H1 (cell line): ENCODE data around the gene NR1H3. TPM values are rescaled to one million over a fixed set of nuclear protein-coding genes. Genes with fewer than 3 reads are reported as not detected.

Experiments used
- CTCF ChIA-PET: fragments of 300-600 bp; sonication (Branson Sonifier 250); formaldehyde crosslinking; loops from one replicate; lab custom pipeline; 2021; ENCODE audit not compliant: partially characterized antibody; lab: Charles Lee
- POLR2A ChIA-PET: fragments of 300-600 bp; sonication (Branson Sonifier 250); formaldehyde crosslinking; loops from one replicate; lab custom pipeline; 2021; ENCODE audit warnings: inconsistent platforms; ENCODE audit not compliant: partially characterized antibody; lab: Charles Lee
- DNase-seq, 2 experiments: peaks; one replicate each; pipeline versions ENCODE4 v3.0.0 to v3.0.0-alpha.2; 2010 to 2022; ENCODE audit warnings: low spot score in 2 of 2, low read depth in 1 of 2, mixed read lengths in 1 of 2
- FAIRE-seq: peaks from 2 replicates; lab custom pipeline; 2011; peaks lifted over from hg19 to GRCh38; lab: Jason Lieb, UNC
- H2AFZ ChIP-seq: 2 replicates; pipeline ENCODE4 v1.8.1; 2012; ENCODE audit warnings: low read length, inconsistent platforms
- H2AK5ac ChIP-seq: 2 replicates; pipeline ENCODE4 v1.6.1; 2013; ENCODE audit warnings: low read depth, low read length
- H2BK120ac ChIP-seq: replicated peaks from 2 replicates; pipeline ENCODE3; 2013; ENCODE audit warnings: low read depth, low read length, inconsistent platforms
- H2BK12ac ChIP-seq: 2 replicates; pipeline ENCODE4 v1.6.1; 2013; ENCODE audit warnings: low read depth, low read length
- H2BK15ac ChIP-seq: 2 replicates; pipeline ENCODE4 v1.6.1; 2013; ENCODE audit warnings: low read length
- H2BK20ac ChIP-seq: 2 replicates; pipeline ENCODE4 v1.6.1; 2013; ENCODE audit warnings: low read length
- H2BK5ac ChIP-seq: 2 replicates; pipeline ENCODE4 v1.6.1; 2013; ENCODE audit warnings: low read depth, low read length
- H3K14ac ChIP-seq: 2 replicates; pipeline ENCODE4 v1.6.1; 2013; ENCODE audit warnings: inconsistent platforms; ENCODE audit not compliant: insufficient read length
- H3K18ac ChIP-seq: 2 replicates; pipeline ENCODE4 v1.6.1; 2013; ENCODE audit warnings: low read length; ENCODE audit errors: extremely low read depth
- H3K23ac ChIP-seq: 2 replicates; pipeline ENCODE4 v1.6.1; 2013; ENCODE audit warnings: inconsistent platforms; ENCODE audit not compliant: insufficient read length
- H3K23me2 ChIP-seq: 2 replicates; pipeline ENCODE4 v1.6.1; 2013; ENCODE audit warnings: low read depth, low read length
- H3K27ac ChIP-seq: 2 replicates; pipeline ENCODE4 v1.6.1; 2011; ENCODE audit warnings: low read depth, low read length, inconsistent platforms
- H3K27me3 ChIP-seq, 4 experiments: replicated peaks in 1 of 4; 1 replicate in 1 of 4; 2 replicates in 3 of 4; pipeline versions ENCODE4 v1.6.1 to v1.8.1; 2011 to 2013; ENCODE audit warnings: low read length in 3 of 4, mild to moderate bottlenecking in 3 of 4, inconsistent platforms in 2 of 4, mixed read lengths in 2 of 4, moderate library complexity in 1 of 4; ENCODE audit not compliant: control insufficient read depth in 3 of 4, insufficient read depth in 3 of 4; ENCODE audit errors: extremely low read depth in 1 of 4
- H3K36me3 ChIP-seq, 4 experiments: 2 replicates each; pipeline versions ENCODE4 v1.6.1 to v1.8.1; 2011 to 2013; ENCODE audit warnings: mild to moderate bottlenecking in 4 of 4, low read length in 3 of 4, moderate library complexity in 2 of 4, control low read depth in 1 of 4, inconsistent platforms in 1 of 4; ENCODE audit not compliant: insufficient read depth in 4 of 4, control insufficient read depth in 2 of 4
- H3K4ac ChIP-seq: replicated peaks from 2 replicates; pipeline ENCODE3; 2013; ENCODE audit warnings: low read length, low read depth, mixed read lengths, inconsistent platforms; ENCODE audit not compliant: insufficient read length
- H3K4me1 ChIP-seq, 4 experiments: replicated peaks in 1 of 4; 1 replicate in 1 of 4; 2 replicates in 3 of 4; pipeline versions ENCODE4 v1.6.1 to v1.8.1; 2011 to 2013; ENCODE audit warnings: low read length in 3 of 4, inconsistent platforms in 2 of 4, mixed read lengths in 1 of 4; ENCODE audit not compliant: insufficient read depth in 4 of 4, control insufficient read depth in 3 of 4
- H3K4me2 ChIP-seq, 2 experiments: 2 replicates each; pipeline versions ENCODE4 v1.6.1 to v1.8.1; 2011 to 2013; ENCODE audit warnings: low read depth in 2 of 2, low read length in 2 of 2, control low read depth in 1 of 2, inconsistent platforms in 1 of 2, mild to moderate bottlenecking in 1 of 2; ENCODE audit not compliant: insufficient read depth in 1 of 2
- H3K4me3 ChIP-seq, 4 experiments: fragments of 200-600, 300-600 bp in 1 of 4; sonication (generic), shearing (Covaris generic), sonication (Bioruptor Twin) in 1 of 4; 2 replicates each; pipeline versions ENCODE4 v1.5.1 to v1.8.1; 2011 to 2016; ENCODE audit warnings: low read length in 4 of 4, low read depth in 3 of 4, control low read depth in 2 of 4, inconsistent platforms in 2 of 4, mild to moderate bottlenecking in 2 of 4, mixed read lengths in 1 of 4, moderate library complexity in 1 of 4; ENCODE audit not compliant: insufficient read depth in 2 of 4; ENCODE audit errors: extremely low read depth in 1 of 4
- H3K56ac ChIP-seq: replicated peaks from 2 replicates; pipeline ENCODE3; 2013; ENCODE audit warnings: low read depth, mild to moderate bottlenecking, mixed read lengths, low read length, inconsistent platforms; ENCODE audit not compliant: insufficient read length
- H3K79me1 ChIP-seq: 2 replicates; pipeline ENCODE4 v1.6.1; 2013; ENCODE audit warnings: low read depth, low read length, control low read depth
- H3K79me2 ChIP-seq, 2 experiments: 2 replicates each; pipeline versions ENCODE4 v1.6.1 to v1.8.1; 2012 to 2013; ENCODE audit warnings: low read length in 2 of 2, mild to moderate bottlenecking in 2 of 2, inconsistent platforms in 1 of 2; ENCODE audit not compliant: insufficient read depth in 2 of 2, control insufficient read depth in 1 of 2
- H3K9ac ChIP-seq, 4 experiments: replicated peaks in 1 of 4; 1 replicate in 1 of 4; 2 replicates in 3 of 4; pipeline versions ENCODE4 v1.6.1 to v1.8.1; 2011 to 2013; ENCODE audit warnings: low read depth in 3 of 4, low read length in 3 of 4, control low read depth in 2 of 4, mild to moderate bottlenecking in 2 of 4, moderate library complexity in 2 of 4, inconsistent platforms in 1 of 4; ENCODE audit errors: extremely low read depth in 1 of 4
- H3K9me3 ChIP-seq, 2 experiments: 2 replicates each; pipeline versions ENCODE4 v1.6.1 to v1.8.1; 2012 to 2013; ENCODE audit warnings: mild to moderate bottlenecking in 2 of 2, moderate library complexity in 2 of 2, control low read depth in 1 of 2, inconsistent platforms in 1 of 2, low read depth in 1 of 2, low read length in 1 of 2, mixed read lengths in 1 of 2; ENCODE audit not compliant: insufficient read depth in 2 of 2
- H4K20me1 ChIP-seq, 2 experiments: replicated peaks in 1 of 2; 2 replicates each; pipeline versions ENCODE3 to v1.8.1; 2011 to 2013; ENCODE audit warnings: inconsistent platforms in 2 of 2, low read length in 2 of 2, mild to moderate bottlenecking in 1 of 2; ENCODE audit not compliant: insufficient read depth in 2 of 2, control insufficient read depth in 1 of 2
- H4K5ac ChIP-seq: 2 replicates; pipeline ENCODE4 v1.6.1; 2013; ENCODE audit warnings: low read length, low read depth, mixed read lengths, inconsistent platforms; ENCODE audit not compliant: insufficient read length
- H4K8ac ChIP-seq: 2 replicates; pipeline ENCODE4 v1.8.0; 2013; ENCODE audit warnings: mild to moderate bottlenecking, moderate library complexity, low read length, inconsistent platforms; ENCODE audit not compliant: insufficient read depth; ENCODE audit errors: extremely low read depth
- H4K91ac ChIP-seq: replicated peaks from 2 replicates; pipeline ENCODE3; 2013; ENCODE audit warnings: low read length, mixed read lengths, inconsistent platforms; ENCODE audit not compliant: insufficient read length
- CHD1 ChIP-seq: IDR thresholded peaks from 2 replicates; pipeline ENCODE4 v1.6.1; 2012; ENCODE audit warnings: low read depth, low read length, improper control_type of control experiment
- JUND ChIP-seq: IDR thresholded peaks from 2 replicates; pipeline ENCODE4 v1.6.1; 2011; ENCODE audit warnings: mild to moderate bottlenecking, improper control_type of control experiment, low read length
- SP1 ChIP-seq: IDR thresholded peaks from 2 replicates; pipeline ENCODE4 v1.6.1; 2011; ENCODE audit warnings: low read depth, low read length
- TEAD4 ChIP-seq: IDR thresholded peaks from 2 replicates; pipeline ENCODE4 v1.6.1; 2012; ENCODE audit warnings: low read depth, low read length, inconsistent platforms, mixed read lengths
- WGBS, 2 experiments: shearing (Covaris generic) in 1 of 2; methylation state at CpG; one replicate each; pipeline versions ENCODE4 v1.1.6 to v1.1.7; 2013 to 2015; ENCODE audit warnings: low lambda C conversion rate in 2 of 2, mixed read lengths in 2 of 2, inconsistent platforms in 1 of 2, low coverage in 1 of 2, missing lambda C conversion rate in 1 of 2; ENCODE audit not compliant: insufficient replicate concordance in 2 of 2, insufficient coverage in 1 of 2, insufficient read length in 1 of 2; ENCODE audit errors: extremely low coverage in 1 of 2, missing lambda C conversion rate in 1 of 2; 5-methylcytosine and 5-hydroxymethylcytosine counted together
- polyA plus RNA-seq, 7 experiments: library from polyadenylated mRNA; depleted of rRNA in 3 of 7; stranded (reverse) in 5 of 7; unstranded in 2 of 7; fragments of >200 nt in 5 of 7; fragments of 200-250 nt in 2 of 7; gene quantifications; 1 replicate in 5 of 7; 2 replicates in 1 of 7; 4 replicates in 1 of 7; pipeline versions ENCODE4 v1.2.1 to v1.2.3, GENCODE V29; 2011 to 2013; ENCODE audit warnings: missing spikeins in 2 of 7, mixed read lengths in 2 of 7
- total RNA-seq: library from RNA; stranded (reverse); fragmentation: NEBNext Ultra II Directional; extraction: Animal tissue kit (Norgen Biotek cat#: 25700); gene quantifications from 2 replicates; pipeline ENCODE4 v1.2.1, GENCODE V29; 2021

The NR1H3 gene
- total and polyA plus RNA-seq, 2 of the 8 experiments (the other 6 are each of a cell fraction or from before 2014, with no cell fraction given), result 19.9 to 42.1 TPM

DNA sequence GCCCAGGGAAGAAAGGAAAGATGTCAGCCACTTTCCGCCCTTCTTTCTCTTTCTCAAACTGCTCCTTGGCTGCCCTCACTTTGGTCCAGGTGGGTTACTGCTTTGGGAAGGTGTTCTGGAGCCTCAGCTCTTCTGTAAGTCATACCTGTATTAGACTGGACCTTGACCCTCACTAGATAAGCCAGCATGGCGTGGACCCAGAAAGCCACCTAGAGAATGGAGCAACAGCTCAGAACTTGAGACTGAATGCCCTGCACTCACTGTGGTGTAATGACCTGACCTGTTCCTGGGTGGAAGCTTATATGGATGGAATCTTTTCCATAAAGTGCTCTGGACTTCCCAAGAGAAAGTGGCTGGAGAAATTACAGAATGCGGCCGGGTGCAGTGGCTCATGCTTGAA lies 24.7 kb upstream of the NR1H3 start:
- Histone ChIP-seq H3K9me3 (no peaks in the 10 kb centered on the region), H2BK5ac (no peak overlapping the region), H3K79me1 (no peaks in the 10 kb centered on the region; the same call in 1 of the 2 replicates), H3K36me3 (peaks cover 6 to 27% (median 24%) of the 10 kb centered on the region in 4 experiments; a peak in 7 of 8 replicates), H2BK20ac (no peak overlapping the region), H3K79me2 (no peaks in the 10 kb centered on the region), H3K27ac (no peak overlapping the region), H2BK15ac (no peak overlapping the region), H2AFZ (no peak overlapping the region), H3K4me1 (0 out of 7 replicates have a peak, but pooled peaks cover 0 to 2% (median 0%) of the 10 kb centered on the region in 4 experiments), H2AK5ac (no peak overlapping the region), H4K5ac (no peak overlapping the region), H3K4me2 (no peak overlapping the region), H3K18ac (no peak overlapping the region), H2BK12ac (no peak overlapping the region), H4K8ac (no peak overlapping the region), H3K23me2 (no peaks in the 10 kb centered on the region), H4K20me1 (peaks cover 0 to 5% of the 10 kb centered on the region in 2 experiments), H3K4me3 (no peak overlapping the region), H3K4ac (no peak overlapping the region), H4K91ac (no peak overlapping the region), H3K56ac (no peak overlapping the region), H3K23ac (no peak overlapping the region), H3K27me3 (no peaks in the 10 kb centered on the region), H3K14ac (no peak overlapping the region), H3K9ac (no peak overlapping the region), H2BK120ac (no peak overlapping the region)
- WGBS, 2 experiments, result 95% methylated on average over 4 of the region's 4 CpGs; no CpG with 5 or more reads in 1 of the 2 experiments
- DNase-seq, result no peak
- TF ChIP-seq JUND (no peak), TEAD4 (no peak), CHD1 (no peak), SP1 (no peak)
- no peak for FAIRE-seq
- ChIA-PET POLR2A (interaction anchor here (0.7 to 11.9 kb wide), 8 partner anchors 10 to 71 kb away, joined by 3 to 138 read pairs (median 8); partner anchors contain the start of genes ACP2, DDB2 and NR1H3), CTCF (interaction anchor here (0.7 to 11.4 kb wide), 23 partner anchors 9 to 1419 kb away, joined by 3 to 107 read pairs (median 4); partner anchors contain the start of genes ACP2, ARFGAP2, DDB2 and NR1H3)
